ENCODE data around the gene CACNG7.

- TF ChIP-seq POLR2AphosphoS5 (IDR thresholded peaks at IDR 0.05; ENCODE audit: low read depth) = no peak
- no peak for TF ChIP-seq CTCF (IDR thresholded peaks at IDR 0.05; ENCODE audit: insufficient read depth, low read length)
- no peak for TF ChIP-seq REST (IDR thresholded peaks at IDR 0.05; ENCODE audit: insufficient replicate concordance, low read depth)
Measured at GRCh38 chr19:53960187-53960586, 51.1 kb downstream of the CACNG7 start.
